Subcutaneous abdominal adipose tissue (tissue), 5 donors: Measurements from ENCODE around the gene MYLK4.

Experiments used
- H3K27ac ChIP-seq: one replicate; pipeline ENCODE4 v1.7.0; 2013; ENCODE audit warnings: low read depth, mild to moderate bottlenecking, inconsistent platforms, low read length, moderate library complexity
- H3K27me3 ChIP-seq, 5 donors: one replicate each; pipeline ENCODE4 v1.7.0; 2013; ENCODE audit warnings: low read length in 5 of 5, inconsistent platforms in 1 of 5; ENCODE audit not compliant: control insufficient read depth in 5 of 5, insufficient read depth in 4 of 5
- H3K36me3 ChIP-seq, 5 donors: one replicate each; pipeline ENCODE4 v1.7.0; 2013; ENCODE audit warnings: low read length in 5 of 5; ENCODE audit not compliant: control insufficient read depth in 5 of 5, insufficient read depth in 5 of 5
- H3K4me1 ChIP-seq, 5 donors: one replicate each; pipeline ENCODE4 v1.7.0; 2013; ENCODE audit warnings: low read length in 5 of 5, mild to moderate bottlenecking in 3 of 5, moderate library complexity in 1 of 5; ENCODE audit not compliant: control insufficient read depth in 5 of 5, insufficient read depth in 5 of 5
- H3K4me3 ChIP-seq, 5 donors: one replicate each; pipeline ENCODE4 v1.7.0; 2013; ENCODE audit warnings: low read length in 5 of 5, low read depth in 1 of 5
- H3K9ac ChIP-seq, 5 donors: one replicate each; pipeline ENCODE4 v1.7.0; 2013; ENCODE audit warnings: low read length in 5 of 5, mild to moderate bottlenecking in 4 of 5, moderate library complexity in 3 of 5
- H3K9me3 ChIP-seq, 5 donors: one replicate each; pipeline ENCODE4 v1.7.0; 2013; ENCODE audit warnings: low read length in 5 of 5; ENCODE audit not compliant: control insufficient read depth in 5 of 5
- donor health status: healthy.
- donor health status: healthy.
- donor health status: healthy.
- donor health status: healthy.
- donor health status: healthy.

Gene MYLK4

DNA sequence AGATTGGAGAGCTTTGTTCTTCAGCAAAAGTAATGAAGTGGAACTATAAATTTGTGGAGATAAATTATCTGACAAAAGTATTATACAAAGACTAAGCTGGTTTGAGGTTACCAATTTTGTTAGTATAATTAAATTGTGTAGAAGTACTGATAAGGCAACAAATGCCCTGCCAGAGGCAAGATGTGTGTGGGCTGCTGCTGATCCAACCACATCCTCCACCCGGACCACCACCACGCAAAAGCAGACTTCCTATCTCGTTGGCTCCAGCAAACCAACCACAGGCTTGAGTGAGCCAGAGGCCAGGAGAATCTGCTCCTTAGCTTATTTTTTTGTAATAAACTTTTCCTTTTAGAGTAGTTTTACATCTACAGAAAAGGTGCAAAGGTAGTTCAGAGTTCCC lies 1.1 kb upstream of the MYLK4 start:
- Histone ChIP-seq H3K4me3 (no peak overlapping the region), H3K27me3 (no peaks in the 10 kb centered on the region), H3K9me3 (no peaks in the 10 kb centered on the region), H3K36me3 (no peaks in the 10 kb centered on the region), H3K9ac (no peak overlapping the region), H3K4me1 (peaks cover 0 to 5% (median 4%) of the 10 kb centered on the region in 5 donors), H3K27ac (no peak overlapping the region)

DNA sequence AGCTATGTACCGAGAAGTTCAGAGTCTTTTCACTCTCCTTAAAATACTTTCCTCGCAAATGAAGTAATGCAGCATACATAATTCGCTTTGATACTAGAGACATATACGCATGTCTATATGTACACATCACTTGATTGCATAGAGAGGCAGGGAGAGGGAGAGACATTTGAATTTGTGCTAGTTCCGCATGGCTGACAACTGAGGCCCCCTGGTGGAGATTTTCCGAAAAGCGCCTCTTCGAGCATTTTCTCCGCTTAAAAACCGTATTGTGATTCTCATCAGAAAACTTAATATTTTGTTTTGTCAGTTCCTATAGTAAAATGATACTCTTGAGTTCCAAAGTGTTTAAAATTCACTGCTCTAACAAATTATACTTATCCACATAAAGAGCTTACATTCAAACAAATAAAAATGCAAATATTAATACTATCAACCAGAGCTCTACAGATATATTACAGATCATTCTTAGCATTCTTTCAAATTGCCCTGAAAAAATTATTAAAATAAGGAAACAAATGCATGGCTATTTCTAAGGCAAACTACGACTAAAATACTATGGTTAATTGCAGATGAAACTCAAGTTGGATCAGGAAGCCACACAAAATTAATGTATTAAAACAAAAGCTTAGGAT lies 637 bp downstream of the MYLK4 start:
- H3K36me3 ChIP-seq: no peaks in the 10 kb centered on the region
- H3K9me3 ChIP-seq: no peaks in the 10 kb centered on the region
- H3K27ac ChIP-seq: no peak overlapping the region
- H3K4me1 ChIP-seq: peaks cover 0 to 5% (median 4%) of the 10 kb centered on the region in 5 donors
- H3K27me3 ChIP-seq: no peaks in the 10 kb centered on the region
- peak overlapping the region in 1 of 5 donors; percentile 50 for H3K4me3 ChIP-seq
- H3K9ac ChIP-seq: no peak overlapping the region

- Histone ChIP-seq H3K4me3 (no peak overlapping the region), H3K9ac (no peak overlapping the region), H3K9me3 (no peaks in the 10 kb centered on the region), H3K27ac (no peak overlapping the region), H3K36me3 (no peaks in the 10 kb centered on the region), H3K27me3 (no peaks in the 10 kb centered on the region), H3K4me1 (peaks cover 0 to 5% (median 4%) of the 10 kb centered on the region in 5 donors)
Observed at GRCh38 chr6:2748183-2748582, 2.5 kb downstream of the MYLK4 start.

DNA sequence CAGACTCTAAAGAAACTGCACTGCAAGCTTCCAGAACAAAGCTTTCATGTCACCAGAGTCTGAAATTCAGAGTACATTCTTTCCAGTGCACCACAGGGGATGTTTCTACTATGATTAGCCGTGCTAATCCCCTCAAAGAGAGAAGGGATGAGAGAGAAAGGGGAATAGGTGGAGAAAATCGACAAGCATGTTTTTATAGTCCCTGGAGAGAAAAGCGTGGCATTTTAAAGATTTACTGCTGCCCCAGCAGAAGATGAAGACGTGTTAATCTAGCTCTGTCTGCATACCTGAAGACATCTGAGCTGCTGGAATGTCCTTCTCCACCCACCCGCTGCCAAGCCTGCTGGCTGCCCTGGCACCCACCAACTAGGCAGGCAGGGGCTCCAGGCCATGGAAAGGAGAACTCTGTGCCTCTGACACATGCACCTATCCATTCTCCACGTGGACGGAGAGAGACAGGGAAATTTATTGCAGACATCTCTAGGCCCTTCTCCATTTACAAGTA lies 4.1 kb downstream of the MYLK4 start:
- Histone ChIP-seq H3K9me3 (no peaks in the 10 kb centered on the region), H3K27ac (no peak overlapping the region), H3K4me3 (no peak overlapping the region), H3K4me1 (peaks cover 0 to 5% (median 4%) of the 10 kb centered on the region in 5 donors), H3K27me3 (no peaks in the 10 kb centered on the region), H3K9ac (no peak overlapping the region), H3K36me3 (no peaks in the 10 kb centered on the region)

DNA sequence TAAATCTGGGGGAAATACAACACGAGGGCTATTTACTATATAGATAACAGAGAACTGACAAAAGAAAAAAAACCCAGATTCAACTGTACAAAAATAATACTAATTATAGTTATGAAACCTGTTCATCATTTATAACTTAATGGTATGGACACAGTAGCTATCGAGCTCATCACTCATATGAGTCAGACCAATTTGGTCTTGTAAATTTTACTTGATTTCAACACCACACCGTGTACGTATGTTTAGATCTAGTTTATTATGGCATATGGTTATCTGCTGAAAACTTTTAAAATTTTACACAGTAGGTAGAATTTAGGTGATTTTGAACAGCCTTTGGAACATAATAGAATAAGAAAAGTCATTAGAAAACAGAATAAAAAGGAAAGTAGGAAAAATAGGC lies 5.5 kb downstream of the MYLK4 start:
- H3K4me1 ChIP-seq: peaks cover 0 to 5% (median 4%) of the 10 kb centered on the region in 5 donors
- no peaks in the 10 kb centered on the region for H3K27me3 ChIP-seq
- H3K9me3 ChIP-seq: no peaks in the 10 kb centered on the region
- H3K4me3 ChIP-seq: no peak overlapping the region
- no peak overlapping the region for H3K9ac ChIP-seq
- no peaks in the 10 kb centered on the region for H3K36me3 ChIP-seq
- H3K27ac ChIP-seq: no peak overlapping the region

GRCh38 chr6:2744778-2745177 lies 5.9 kb downstream of the MYLK4 start:
- no peak overlapping the region for H3K27ac ChIP-seq
- no peaks in the 10 kb centered on the region for H3K9me3 ChIP-seq
- H3K36me3 ChIP-seq: no peaks in the 10 kb centered on the region
- H3K4me3 ChIP-seq: no peak overlapping the region
- no peak overlapping the region for H3K9ac ChIP-seq
- peaks cover 0 to 3% (median 2%) of the 10 kb centered on the region in 5 donors for H3K4me1 ChIP-seq
- no peaks in the 10 kb centered on the region for H3K27me3 ChIP-seq

GRCh38 chr6:2744209-2744771 lies 6.4 kb downstream of the MYLK4 start:
- no peaks in the 10 kb centered on the region for H3K9me3 ChIP-seq
- H3K9ac ChIP-seq: no peak overlapping the region
- H3K36me3 ChIP-seq: no peaks in the 10 kb centered on the region
- no peak overlapping the region for H3K27ac ChIP-seq
- no peaks in the 10 kb centered on the region for H3K27me3 ChIP-seq
- H3K4me3 ChIP-seq: no peak overlapping the region
- no peaks in the 10 kb centered on the region for H3K4me1 ChIP-seq

DNA sequence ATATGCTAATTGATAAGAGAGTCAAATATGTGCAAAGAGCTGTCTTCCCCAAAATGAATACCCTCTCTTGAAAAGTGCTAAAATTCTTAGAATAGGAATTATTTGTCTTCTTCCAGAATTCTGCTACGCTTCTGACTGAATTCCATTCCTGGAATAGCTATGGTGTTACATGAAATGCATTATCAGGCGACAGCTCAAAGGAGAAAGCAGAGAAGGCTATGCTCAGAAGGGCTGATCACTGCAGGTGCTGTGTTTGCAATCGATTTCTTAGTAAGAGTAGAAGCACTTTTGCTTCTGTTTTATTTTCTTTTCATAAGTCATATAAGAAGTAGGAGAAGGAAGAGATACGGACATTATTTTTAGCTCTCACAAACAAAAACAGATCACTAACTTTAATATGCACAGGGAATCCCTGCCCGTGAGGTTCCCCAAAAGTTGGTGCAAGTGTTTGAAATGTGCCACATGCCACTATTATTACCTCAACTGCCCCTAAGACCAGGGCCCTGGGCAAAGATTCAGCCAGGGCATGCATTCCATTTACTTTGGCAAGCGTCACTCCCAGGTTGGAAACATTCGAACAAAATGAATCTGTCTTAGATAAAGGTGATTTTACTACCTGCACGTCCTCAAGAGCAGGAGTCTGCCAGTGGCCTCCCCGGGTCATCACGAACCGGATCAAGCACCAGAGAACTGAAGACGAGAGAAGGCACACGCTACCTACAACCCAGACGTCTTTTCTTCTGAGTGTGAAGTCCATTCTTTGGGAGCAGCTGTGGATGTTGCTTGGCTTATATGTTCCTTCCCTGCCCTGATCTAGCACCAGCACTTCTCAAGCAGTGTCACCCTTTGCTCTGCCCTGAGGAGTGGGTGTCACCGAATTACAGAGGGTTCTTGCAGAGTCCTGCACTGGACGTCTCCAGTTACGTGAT lies 7.2 kb downstream of the MYLK4 start:
- no peaks in the 10 kb centered on the region for H3K9me3 ChIP-seq
- H3K27me3 ChIP-seq: no peaks in the 10 kb centered on the region
- H3K36me3 ChIP-seq: no peaks in the 10 kb centered on the region
- H3K4me3 ChIP-seq: no peak overlapping the region
- no peak overlapping the region for H3K27ac ChIP-seq
- H3K9ac ChIP-seq: no peak overlapping the region
- no peaks in the 10 kb centered on the region for H3K4me1 ChIP-seq

DNA sequence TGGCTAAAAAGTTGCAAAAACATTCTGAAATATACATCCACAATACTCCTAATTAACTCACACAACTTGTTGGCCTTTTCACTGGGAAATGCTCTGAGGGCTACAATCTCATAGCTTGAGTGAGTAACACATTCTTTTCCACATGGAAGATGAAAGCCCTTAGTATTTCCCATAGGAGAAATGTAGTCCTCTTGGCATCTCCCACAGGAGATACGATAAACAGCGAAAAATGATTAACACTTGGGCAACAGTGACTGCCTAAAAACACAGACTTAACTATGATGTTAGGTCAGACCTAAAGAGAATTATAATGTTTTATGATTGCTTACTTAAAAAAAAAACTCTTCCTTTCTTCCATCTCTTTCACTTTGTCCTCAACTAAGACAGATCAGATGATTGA lies 9.0 kb downstream of the MYLK4 start:
- Histone ChIP-seq H3K27ac (no peak overlapping the region), H3K4me1 (no peaks in the 10 kb centered on the region), H3K36me3 (no peaks in the 10 kb centered on the region), H3K27me3 (no peaks in the 10 kb centered on the region), H3K9ac (no peak overlapping the region), H3K9me3 (no peaks in the 10 kb centered on the region), H3K4me3 (no peak overlapping the region)

DNA sequence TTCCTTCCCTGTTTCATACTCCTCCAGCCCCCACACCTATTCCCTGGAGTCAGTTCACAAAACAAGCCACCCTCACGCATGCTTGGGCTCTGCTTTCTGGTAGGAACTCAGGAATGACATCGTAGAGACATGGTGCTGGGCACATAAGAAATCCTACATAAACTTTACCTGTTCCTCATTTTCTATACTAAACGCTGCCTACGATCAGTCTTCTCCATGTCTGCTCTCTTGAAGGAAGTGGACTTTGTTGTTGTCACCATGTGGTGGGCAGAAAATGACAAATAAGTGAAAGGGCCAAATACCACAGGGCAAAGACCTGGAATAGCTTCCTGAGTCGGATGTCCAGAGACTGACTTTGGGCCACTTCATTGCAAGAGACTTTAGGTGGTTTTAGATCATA lies 10.1 kb downstream of the MYLK4 start:
- Histone ChIP-seq H3K27me3 (no peaks in the 10 kb centered on the region), H3K4me1 (no peaks in the 10 kb centered on the region), H3K36me3 (no peaks in the 10 kb centered on the region), H3K9me3 (no peaks in the 10 kb centered on the region), H3K9ac (no peak overlapping the region), H3K4me3 (no peak overlapping the region), H3K27ac (no peak overlapping the region)
